GM10266 (cell line): ENCODE measurements around the gene MAOB.

Experiments
- DNase-seq: peaks from one replicate; pipeline ENCODE4 v3.0.0; 2012; ENCODE audit errors: extremely low spot score
- TF ChIP-seq, protein P1 (sequence below): IDR thresholded peaks from 2 replicates; pipeline ENCODE4 v1.5.1; 2012; ENCODE audit warnings: mild to moderate bottlenecking, low read depth; ENCODE audit not compliant: control insufficient read depth, insufficient read depth; ENCODE audit errors: missing control alignments

The MAOB gene

DNA sequence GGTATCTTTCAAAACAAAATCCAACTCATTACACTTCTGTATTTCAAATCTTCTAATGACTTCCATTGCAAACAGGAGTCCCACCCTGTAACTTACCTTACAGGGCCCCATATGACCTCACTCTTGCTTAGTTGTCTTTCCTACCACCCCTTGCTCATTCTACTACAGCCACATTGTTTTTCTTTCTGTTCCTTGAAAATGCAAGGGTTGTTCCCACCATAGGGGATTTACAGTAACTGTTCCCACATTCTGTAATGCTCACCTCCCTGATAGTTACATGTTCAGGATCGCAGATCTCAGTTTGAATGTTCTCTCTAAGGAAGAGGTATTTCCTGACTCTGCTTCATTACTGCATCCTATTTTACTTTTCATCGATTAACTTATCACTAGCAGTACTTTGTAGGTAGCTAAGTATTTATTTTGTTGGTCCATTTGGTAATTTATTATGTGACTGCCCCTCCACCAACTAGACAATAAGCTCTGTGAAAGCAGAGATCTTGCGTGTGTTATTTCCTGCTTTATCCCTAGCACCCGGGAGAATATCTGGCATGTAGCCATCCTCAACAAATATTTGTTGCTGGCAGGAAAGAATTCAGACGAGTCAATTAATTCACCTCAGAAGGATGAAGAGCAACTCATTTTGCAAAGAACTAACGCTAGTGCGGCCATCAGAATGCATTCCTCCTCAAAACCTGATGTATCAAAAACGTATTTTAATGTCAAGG is 21.4 kb downstream of the MAOB start:
- TF ChIP-seq, protein P1, sequence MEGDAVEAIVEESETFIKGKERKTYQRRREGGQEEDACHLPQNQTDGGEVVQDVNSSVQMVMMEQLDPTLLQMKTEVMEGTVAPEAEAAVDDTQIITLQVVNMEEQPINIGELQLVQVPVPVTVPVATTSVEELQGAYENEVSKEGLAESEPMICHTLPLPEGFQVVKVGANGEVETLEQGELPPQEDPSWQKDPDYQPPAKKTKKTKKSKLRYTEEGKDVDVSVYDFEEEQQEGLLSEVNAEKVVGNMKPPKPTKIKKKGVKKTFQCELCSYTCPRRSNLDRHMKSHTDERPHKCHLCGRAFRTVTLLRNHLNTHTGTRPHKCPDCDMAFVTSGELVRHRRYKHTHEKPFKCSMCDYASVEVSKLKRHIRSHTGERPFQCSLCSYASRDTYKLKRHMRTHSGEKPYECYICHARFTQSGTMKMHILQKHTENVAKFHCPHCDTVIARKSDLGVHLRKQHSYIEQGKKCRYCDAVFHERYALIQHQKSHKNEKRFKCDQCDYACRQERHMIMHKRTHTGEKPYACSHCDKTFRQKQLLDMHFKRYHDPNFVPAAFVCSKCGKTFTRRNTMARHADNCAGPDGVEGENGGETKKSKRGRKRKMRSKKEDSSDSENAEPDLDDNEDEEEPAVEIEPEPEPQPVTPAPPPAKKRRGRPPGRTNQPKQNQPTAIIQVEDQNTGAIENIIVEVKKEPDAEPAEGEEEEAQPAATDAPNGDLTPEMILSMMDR: no peak
- DNase-seq: no peak

DNA sequence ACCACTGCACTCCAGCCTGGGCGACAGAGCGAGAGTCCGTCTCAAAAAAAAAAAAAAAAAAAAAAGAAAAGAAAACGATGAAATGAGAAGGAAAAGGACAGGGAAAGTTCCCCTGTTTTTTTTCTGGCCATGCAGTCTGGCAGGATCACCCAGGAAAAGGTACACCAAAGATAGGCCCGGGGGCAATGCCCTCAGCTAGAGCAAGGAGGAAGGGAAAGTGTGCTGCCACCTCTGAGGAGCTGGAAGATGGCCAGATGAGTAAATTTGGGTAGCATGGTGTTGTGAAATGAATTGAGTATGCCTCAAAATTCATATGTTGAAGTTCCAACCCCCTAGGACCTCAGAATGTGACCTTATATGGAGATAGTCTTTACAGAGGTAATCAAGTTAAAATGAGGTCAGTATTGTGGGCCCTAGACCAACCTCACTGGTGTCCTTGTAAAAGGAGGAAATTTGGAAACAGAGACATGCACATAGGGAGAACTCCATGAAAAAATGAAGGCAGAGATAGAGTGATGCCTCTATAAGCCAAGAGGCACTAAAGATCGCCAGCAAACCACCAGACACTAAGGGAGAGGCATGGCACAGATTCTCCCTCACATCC is 28.9 kb downstream of the MAOB start:
- no peak for DNase-seq
- TF ChIP-seq, protein P1: no peak

DNA sequence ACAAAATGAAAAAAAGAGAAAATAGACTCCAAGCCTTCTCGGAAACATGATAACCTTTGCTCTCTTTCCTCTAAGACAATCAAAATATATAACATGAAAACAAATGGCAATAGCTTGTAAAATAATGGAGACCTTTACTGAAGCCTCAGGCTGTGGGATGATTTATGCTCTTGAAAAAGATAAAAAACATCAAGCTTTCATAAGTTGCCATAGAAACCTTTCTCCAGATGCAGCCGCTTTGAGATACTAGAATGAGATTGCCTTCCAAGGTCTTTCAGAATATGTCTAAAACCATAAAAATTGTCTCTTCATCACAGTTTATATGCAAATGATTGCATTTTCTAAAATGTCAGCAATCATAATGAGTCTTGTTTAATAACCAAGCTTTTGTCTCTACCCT is 31.6 kb downstream of the MAOB start:
- DNase-seq: no peak
- TF ChIP-seq, protein P1: no peak

DNA sequence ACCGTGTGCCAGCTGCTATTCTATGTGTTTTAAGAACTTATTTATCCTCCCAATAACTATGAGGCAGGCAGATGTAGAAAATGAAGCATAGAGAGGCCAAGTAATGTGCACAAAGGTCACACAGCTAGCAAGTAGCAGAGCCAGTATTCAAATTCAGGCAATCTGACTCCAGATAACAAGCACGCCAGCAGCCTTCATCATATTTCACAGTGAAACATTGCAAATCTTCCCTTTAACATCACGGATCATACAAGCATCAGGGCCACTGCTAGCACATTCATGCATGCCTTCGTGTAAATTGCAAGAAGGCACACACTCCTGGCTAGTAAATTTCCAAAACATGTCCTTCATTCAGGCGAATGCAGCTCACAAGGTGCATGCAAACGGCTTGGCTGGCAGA is 33.1 kb downstream of the MAOB start:
- no peak for DNase-seq
- TF ChIP-seq, protein P1: no peak

DNA sequence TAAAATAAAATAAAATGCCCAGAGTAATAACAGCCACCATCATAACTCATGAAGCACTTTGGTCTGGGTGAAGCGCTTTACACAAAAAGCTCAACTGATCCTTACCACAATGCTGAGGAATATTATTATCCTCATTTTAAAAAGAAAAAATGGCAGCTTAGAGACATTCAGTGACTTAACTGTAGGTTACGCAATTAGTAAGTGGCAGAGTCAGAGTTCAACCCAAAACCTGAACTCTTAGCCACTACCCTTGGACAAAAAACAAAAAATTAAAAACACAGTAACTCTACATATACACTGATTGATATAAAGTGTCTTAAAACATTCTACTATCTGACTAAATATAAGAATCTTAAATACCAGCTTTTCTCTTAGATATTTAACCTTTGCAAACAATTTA is 34.9 kb downstream of the MAOB start:
- TF ChIP-seq, protein P1: no peak
- DNase-seq: no peak

DNA sequence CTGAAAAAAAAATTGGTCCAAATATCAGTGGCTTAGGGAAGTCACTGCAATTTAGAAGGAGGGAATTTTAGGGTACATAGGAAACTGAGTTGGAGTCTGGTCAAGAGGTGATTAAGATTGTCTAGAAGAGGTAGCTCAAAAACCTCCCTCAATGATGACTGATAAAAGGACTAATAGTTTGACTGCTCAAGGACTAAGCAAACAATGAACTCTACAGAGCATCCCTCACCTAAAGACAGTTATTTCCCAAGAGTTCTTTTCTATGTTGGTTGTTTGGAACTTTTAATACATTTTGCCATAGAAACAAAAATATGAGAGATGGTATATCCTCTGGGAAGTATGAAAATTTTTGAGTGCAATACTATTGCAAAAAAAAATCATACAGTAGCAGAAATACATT is 35.7 kb downstream of the MAOB start:
- DNase-seq: no peak
- TF ChIP-seq, protein P1: no peak

DNA sequence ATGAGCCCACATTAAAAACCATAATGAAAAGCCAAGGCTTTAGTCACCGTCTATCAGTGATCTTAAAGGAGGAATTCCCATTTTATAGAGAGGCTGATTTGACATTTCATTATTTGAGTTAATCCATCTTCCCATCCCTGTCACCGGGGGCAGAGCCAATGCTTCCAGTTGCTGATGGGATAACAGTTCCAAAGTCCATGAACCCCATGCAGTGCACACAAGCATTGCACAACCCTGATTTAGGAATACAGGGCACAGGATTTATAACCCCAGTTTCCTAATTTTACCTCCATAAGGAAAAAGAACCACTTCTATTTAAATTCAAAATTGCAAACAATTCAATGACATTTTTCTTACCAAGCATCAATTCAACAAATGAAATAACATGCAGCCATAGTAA is 36.5 kb downstream of the MAOB start:
- TF ChIP-seq, protein P1: no peak

More for the DNA sequence above, 36.5 kb downstream of the MAOB start:
- no peak for DNase-seq
